ENCODE data around the gene PHF14. TPM values are rescaled to one million over a fixed set of nuclear protein-coding genes. Genes with fewer than 3 reads are reported as not detected.

Gene PHF14
- polyA plus RNA-seq, 3 donors, result 4.8 to 7.4 (median 5.4) TPM

DNA sequence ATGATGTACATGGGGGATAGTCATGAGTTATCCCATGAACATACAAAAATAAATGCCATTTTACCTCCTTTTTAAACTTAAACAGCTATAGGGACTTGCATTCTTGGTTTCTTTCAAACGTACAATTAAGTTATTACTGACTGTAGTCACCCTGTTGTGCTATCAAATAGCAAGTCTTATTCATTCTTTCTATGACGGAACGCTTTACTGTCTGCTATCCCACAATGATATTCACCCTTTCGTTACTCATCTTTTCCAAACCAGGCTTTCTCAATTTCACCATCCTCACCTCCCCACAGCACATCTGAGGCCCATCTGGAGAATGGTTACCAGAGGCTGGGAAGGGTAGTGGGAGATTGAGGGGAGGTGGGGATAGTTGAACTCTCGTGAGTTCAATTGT, 218.8 kb downstream of the PHF14 start:
- 100% methylated on average over 1 of the region's 5 CpGs for WGBS (ENCODE audit: insufficient coverage)

GRCh38 chr7:11193131-11193867, 219.6 kb downstream of the PHF14 start:
- Histone ChIP-seq H3K36me3 (replicated peaks in 1 of 2; ENCODE audit: control insufficient read depth in 1 of 2, insufficient read depth in 2 of 2, low read length in 2 of 2) (no peaks in the 10 kb centered on the region), H4K20me1 (ENCODE audit: insufficient read depth, low read length) (no peaks in the 10 kb centered on the region), H3K4me3 (replicated peaks in 1 of 3; ENCODE audit: low read depth in 2 of 3, low read length in 3 of 3) (peak overlapping the region in 1 of 3 experiments; percentile 35), H2AFZ (ENCODE audit: insufficient read depth, low read depth, low read length, poor library complexity, severe bottlenecking) (peak overlapping the region; percentile 34), H3K9ac (ENCODE audit: insufficient read depth, low read length, poor library complexity, severe bottlenecking) (peak overlapping the region; percentile 45), H3K4me1 (ENCODE audit: control insufficient read depth in 1 of 2, insufficient read depth in 2 of 2, low read length in 2 of 2) (no peaks in the 10 kb centered on the region), H3K27me3 (ENCODE audit: control insufficient read depth in 2 of 2, insufficient read depth in 2 of 2, low read length in 2 of 2) (no peaks in the 10 kb centered on the region), H3K79me2 (ENCODE audit: insufficient read depth, low read length) (no peaks in the 10 kb centered on the region), H3K27ac (ENCODE audit: low read depth in 1 of 2, low read length in 2 of 2) (no peak overlapping the region), H3K9me3 (replicated peaks in 1 of 2; ENCODE audit: control insufficient read depth in 1 of 2, insufficient read depth in 1 of 2, low read length in 2 of 2) (no peaks in the 10 kb centered on the region), H3K4me2 (replicated peaks; ENCODE audit: extremely low read depth, low read length, poor library complexity, severe bottlenecking) (no peak overlapping the region)
- peak overlapping the region in 1 of 7 donors; percentile 16 for H3K27ac Mint-ChIP-seq
- peaks cover 0 to 10% (median 0%) of the 10 kb centered on the region in 7 donors for H3K9me3 Mint-ChIP-seq
- WGBS (ENCODE audit: insufficient coverage), result 31% methylated on average over 11 of the region's 17 CpGs
- intact Hi-C loops (cut with micrococcal nuclease), result no loop called here
- no peaks in the 10 kb centered on the region for H3K36me3 Mint-ChIP-seq
- peak overlapping the region; percentile 4 to 79 for H3K4me3 Mint-ChIP-seq
- TF ChIP-seq, protein P1, sequence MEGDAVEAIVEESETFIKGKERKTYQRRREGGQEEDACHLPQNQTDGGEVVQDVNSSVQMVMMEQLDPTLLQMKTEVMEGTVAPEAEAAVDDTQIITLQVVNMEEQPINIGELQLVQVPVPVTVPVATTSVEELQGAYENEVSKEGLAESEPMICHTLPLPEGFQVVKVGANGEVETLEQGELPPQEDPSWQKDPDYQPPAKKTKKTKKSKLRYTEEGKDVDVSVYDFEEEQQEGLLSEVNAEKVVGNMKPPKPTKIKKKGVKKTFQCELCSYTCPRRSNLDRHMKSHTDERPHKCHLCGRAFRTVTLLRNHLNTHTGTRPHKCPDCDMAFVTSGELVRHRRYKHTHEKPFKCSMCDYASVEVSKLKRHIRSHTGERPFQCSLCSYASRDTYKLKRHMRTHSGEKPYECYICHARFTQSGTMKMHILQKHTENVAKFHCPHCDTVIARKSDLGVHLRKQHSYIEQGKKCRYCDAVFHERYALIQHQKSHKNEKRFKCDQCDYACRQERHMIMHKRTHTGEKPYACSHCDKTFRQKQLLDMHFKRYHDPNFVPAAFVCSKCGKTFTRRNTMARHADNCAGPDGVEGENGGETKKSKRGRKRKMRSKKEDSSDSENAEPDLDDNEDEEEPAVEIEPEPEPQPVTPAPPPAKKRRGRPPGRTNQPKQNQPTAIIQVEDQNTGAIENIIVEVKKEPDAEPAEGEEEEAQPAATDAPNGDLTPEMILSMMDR (IDR thresholded peaks at IDR 0.05), result no peak
- peaks cover 0 to 7% (median 0%) of the 10 kb centered on the region in 3 donors for H3K27me3 Mint-ChIP-seq (ENCODE audit: low read depth in 3 of 3)
- DNase-seq, result no peak
- H3K4me1 Mint-ChIP-seq, result peaks cover 13% of the 10 kb centered on the region

More for the DNA sequence above, 218.8 kb downstream of the PHF14 start:
- H3K27me3 ChIP-seq (ENCODE audit: control insufficient read depth in 2 of 2, insufficient read depth in 2 of 2, low read length in 2 of 2), result no peaks in the 10 kb centered on the region
- H3K27ac ChIP-seq (ENCODE audit: low read depth in 1 of 2, low read length in 2 of 2), result no peak overlapping the region
- H4K20me1 ChIP-seq (ENCODE audit: insufficient read depth, low read length), result no peaks in the 10 kb centered on the region
- intact Hi-C loops (cut with micrococcal nuclease), result no loop called here
- H3K36me3 Mint-ChIP-seq, result no peaks in the 10 kb centered on the region
- peak overlapping the region; percentile 34 for H2AFZ ChIP-seq (ENCODE audit: insufficient read depth, low read depth, low read length, poor library complexity, severe bottlenecking)
- peaks cover 0 to 7% (median 0%) of the 10 kb centered on the region in 3 donors for H3K27me3 Mint-ChIP-seq (ENCODE audit: low read depth in 3 of 3)
- H3K9me3 ChIP-seq (replicated peaks in 1 of 2; ENCODE audit: control insufficient read depth in 1 of 2, insufficient read depth in 1 of 2, low read length in 2 of 2), result no peaks in the 10 kb centered on the region
- peaks cover 0 to 10% (median 0%) of the 10 kb centered on the region in 7 donors for H3K9me3 Mint-ChIP-seq
- H3K4me1 ChIP-seq (ENCODE audit: control insufficient read depth in 1 of 2, insufficient read depth in 2 of 2, low read length in 2 of 2), result no peaks in the 10 kb centered on the region
- no peak for DNase-seq
- H3K27ac Mint-ChIP-seq, result peak overlapping the region in 1 of 7 donors; percentile 18
- H3K9ac ChIP-seq (ENCODE audit: insufficient read depth, low read length, poor library complexity, severe bottlenecking), result no peak overlapping the region
- H3K79me2 ChIP-seq (ENCODE audit: insufficient read depth, low read length), result no peaks in the 10 kb centered on the region
- no peak overlapping the region for H3K4me3 ChIP-seq (replicated peaks in 1 of 3; ENCODE audit: low read depth in 2 of 3, low read length in 3 of 3)
- peak overlapping the region in 1 of 2 donors; percentile 6 for H3K4me3 Mint-ChIP-seq
- TF ChIP-seq, protein P1 (IDR thresholded peaks at IDR 0.05), result no peak
- H3K4me1 Mint-ChIP-seq, result peaks cover 13% of the 10 kb centered on the region
- no peak overlapping the region for H3K4me2 ChIP-seq (replicated peaks; ENCODE audit: extremely low read depth, low read length, poor library complexity, severe bottlenecking)
- no peaks in the 10 kb centered on the region for H3K36me3 ChIP-seq (replicated peaks in 1 of 2; ENCODE audit: control insufficient read depth in 1 of 2, insufficient read depth in 2 of 2, low read length in 2 of 2)

Data from CD14-positive monocyte (primary cell).